Esophagus squamous epithelium (tissue), 5 donors: Measurements from ENCODE around the gene SSC4D. TPM values are rescaled to one million over a fixed set of nuclear protein-coding genes. Genes with fewer than 3 reads are reported as not detected.

Experiments used
- DNase-seq: peaks from one replicate; lab custom pipeline; 2025; lab: John Stamatoyannopoulos, UW
- H3K27ac ChIP-seq, 4 donors: fragments of 200-600 bp; sonication (generic); one replicate each; pipeline ENCODE4 v1.5.1; 2016 to 2019; ENCODE audit warnings: mild to moderate bottlenecking in 1 of 4
- H3K27me3 ChIP-seq, 4 donors: fragments of 200-600 bp; sonication (generic); 1 replicate in 3 of 4; 2 replicates in 1 of 4; pipeline versions ENCODE4 v1.5.1 to v1.6.0; 2017 to 2021; ENCODE audit warnings: antibody characterized with exemption in 1 of 4
- H3K36me3 ChIP-seq, 3 donors: fragments of 200-600 bp; sonication (generic); one replicate each; pipeline ENCODE4 v1.5.1; 2016 to 2019
- H3K4me1 ChIP-seq, 3 donors: fragments of 200-600 bp; sonication (generic); one replicate each; pipeline ENCODE4 v1.5.1; 2017 to 2019
- H3K4me3 ChIP-seq, 4 donors: fragments of 200-600 bp; sonication (generic); 1 replicate in 3 of 4; 2 replicates in 1 of 4; pipeline ENCODE4 v1.5.1; 2016 to 2019; ENCODE audit warnings: mild to moderate bottlenecking in 2 of 4, moderate library complexity in 1 of 4
- H3K9me3 ChIP-seq, 3 donors: fragments of 200-600 bp; sonication (generic); one replicate each; pipeline ENCODE4 v1.5.1; 2016 to 2019
- POLR2A ChIP-seq, 4 donors: fragments of 450-650 bp; IDR thresholded peaks; one replicate each; pipeline ENCODE4 v1.6.1; 2017; ENCODE audit warnings: antibody characterized with exemption in 4 of 4, mild to moderate bottlenecking in 4 of 4, moderate library complexity in 3 of 4
- WGBS, 2 donors: methylation state at CpG; one replicate each; pipeline ENCODE4 v1.1.5; 2018; 5-methylcytosine and 5-hydroxymethylcytosine counted together
- intact Hi-C: fragments of 100-400 bp; cut with DNase I; formaldehyde crosslinking; loops from one replicate; pipeline ENCODE4 v1.15.0; 2022
- total RNA-seq, 4 donors: library from RNA; depleted of rRNA; stranded (reverse); fragments of >200 nt; gene quantifications; one replicate each; pipeline ENCODE4 v1.1.0, GENCODE V29; 2016
- TF ChIP-seq, protein P1 (sequence below), 6 experiments: fragments of 450-650 bp in 4 of 6; fragments of 200-600 bp in 2 of 6; sonication (generic) in 2 of 6; IDR thresholded peaks; one replicate each; pipeline ENCODE4 v1.5.1; 2016 to 2019; ENCODE audit warnings: antibody characterized with exemption in 6 of 6, mild to moderate bottlenecking in 4 of 6, moderate library complexity in 4 of 6
- donor health status: DM: yes; HTN: yes; CAD: no.

Gene SSC4D
- total RNA-seq, 4 donors from 2014 or later, result 0.48 TPM; not detected in 3

DNA sequence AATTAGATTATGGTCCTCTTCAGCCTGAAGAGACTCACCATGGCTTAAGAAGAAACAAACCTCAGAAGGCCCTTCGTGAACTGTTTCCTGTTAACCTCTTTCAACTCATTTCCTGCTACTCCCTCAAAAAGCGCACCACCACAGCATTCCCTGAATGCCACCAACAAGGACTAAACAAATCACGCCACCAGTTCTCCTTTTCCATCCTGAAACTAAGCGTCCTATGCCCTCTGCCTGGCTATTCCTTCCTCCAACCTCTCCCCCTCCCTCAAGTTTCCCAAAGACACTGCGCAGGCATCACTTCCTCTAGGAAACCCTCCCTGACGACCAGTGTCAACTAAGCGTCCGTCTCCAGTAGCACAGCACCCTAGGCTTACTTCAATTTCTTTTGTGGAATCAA is 62.7 kb downstream of the SSC4D start:
- Histone ChIP-seq H3K27ac (peak overlapping the region in 3 of 4 donors; percentile 35 to 54 (median 39)), H3K36me3 (peaks cover 5 to 100% (median 28%) of the 10 kb centered on the region in 3 donors)

DNA sequence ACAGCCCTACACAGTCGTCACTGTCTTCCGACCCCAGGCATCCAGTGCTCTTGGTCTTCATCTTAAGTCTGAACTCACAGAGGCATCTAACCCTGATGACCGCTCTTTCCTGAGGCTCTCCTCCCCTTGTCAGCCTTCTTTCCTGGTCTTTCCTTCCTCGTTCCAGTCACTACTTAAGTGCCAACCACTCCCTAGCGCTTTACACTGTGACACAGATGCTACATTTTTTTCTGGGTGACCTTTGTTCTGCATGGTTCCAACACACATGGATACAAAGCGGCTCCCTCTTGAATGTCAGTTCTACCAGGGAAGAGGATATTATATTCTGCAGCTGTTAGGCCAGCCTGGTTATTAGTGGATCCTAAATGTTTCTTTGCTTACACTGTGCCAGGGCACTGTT is 63.4 kb downstream of the SSC4D start:
- TF ChIP-seq POLR2A (IDR thresholded peaks at IDR 0.05), result no peak
- TF ChIP-seq, protein P1, sequence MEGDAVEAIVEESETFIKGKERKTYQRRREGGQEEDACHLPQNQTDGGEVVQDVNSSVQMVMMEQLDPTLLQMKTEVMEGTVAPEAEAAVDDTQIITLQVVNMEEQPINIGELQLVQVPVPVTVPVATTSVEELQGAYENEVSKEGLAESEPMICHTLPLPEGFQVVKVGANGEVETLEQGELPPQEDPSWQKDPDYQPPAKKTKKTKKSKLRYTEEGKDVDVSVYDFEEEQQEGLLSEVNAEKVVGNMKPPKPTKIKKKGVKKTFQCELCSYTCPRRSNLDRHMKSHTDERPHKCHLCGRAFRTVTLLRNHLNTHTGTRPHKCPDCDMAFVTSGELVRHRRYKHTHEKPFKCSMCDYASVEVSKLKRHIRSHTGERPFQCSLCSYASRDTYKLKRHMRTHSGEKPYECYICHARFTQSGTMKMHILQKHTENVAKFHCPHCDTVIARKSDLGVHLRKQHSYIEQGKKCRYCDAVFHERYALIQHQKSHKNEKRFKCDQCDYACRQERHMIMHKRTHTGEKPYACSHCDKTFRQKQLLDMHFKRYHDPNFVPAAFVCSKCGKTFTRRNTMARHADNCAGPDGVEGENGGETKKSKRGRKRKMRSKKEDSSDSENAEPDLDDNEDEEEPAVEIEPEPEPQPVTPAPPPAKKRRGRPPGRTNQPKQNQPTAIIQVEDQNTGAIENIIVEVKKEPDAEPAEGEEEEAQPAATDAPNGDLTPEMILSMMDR (IDR thresholded peaks at IDR 0.05), result no peak
- no peak for DNase-seq
- Histone ChIP-seq H3K27me3 (no peaks in the 10 kb centered on the region), H3K4me3 (no peak overlapping the region), H3K27ac (peak overlapping the region in 3 of 4 donors; percentile 35 to 54 (median 39)), H3K36me3 (peaks cover 5 to 97% (median 28%) of the 10 kb centered on the region in 3 donors), H3K9me3 (no peaks in the 10 kb centered on the region), H3K4me1 (peaks cover 0 to 57% (median 12%) of the 10 kb centered on the region in 3 donors)
- intact Hi-C loops, result no loop called here
- 88 to 97% methylated on average over 6 of the region's 6 CpGs for WGBS, 2 donors

More for the DNA sequence above, 62.7 kb downstream of the SSC4D start:
- Histone ChIP-seq H3K4me3 (no peak overlapping the region), H3K9me3 (no peaks in the 10 kb centered on the region), H3K4me1 (peaks cover 0 to 55% (median 8%) of the 10 kb centered on the region in 3 donors), H3K27me3 (no peaks in the 10 kb centered on the region)
- 56 to 70% methylated on average over 8 of the region's 8 CpGs for WGBS, 2 donors
- intact Hi-C loops, result no loop called here
- DNase-seq, result no peak
- TF ChIP-seq POLR2A (IDR thresholded peaks at IDR 0.05), result no peak

DNA sequence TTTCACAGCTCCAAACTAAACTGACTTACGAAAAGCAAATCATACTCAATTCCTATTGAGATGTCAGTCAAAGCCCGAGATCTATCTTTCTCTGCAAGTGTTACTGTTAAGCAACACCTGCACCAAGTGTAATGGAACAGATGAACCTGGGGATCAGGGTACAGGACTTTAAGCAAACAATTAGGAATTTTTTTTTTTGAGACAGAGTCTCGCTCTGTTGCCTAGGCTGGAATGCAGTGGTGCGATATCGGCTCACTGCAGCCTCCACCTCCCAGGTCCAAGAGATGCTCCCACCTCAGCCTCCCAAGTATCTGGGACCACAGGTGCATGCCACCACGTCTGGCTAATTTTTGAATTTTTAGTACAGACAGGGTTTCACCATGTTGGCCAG is 65.6 kb downstream of the SSC4D start:
- peaks cover 3 to 66% (median 25%) of the 10 kb centered on the region in 3 donors for H3K4me1 ChIP-seq
- 91 to 94% methylated on average over 6 of the region's 6 CpGs for WGBS, 2 donors
- TF ChIP-seq, protein P1 (IDR thresholded peaks at IDR 0.05), result no peak
- no peak for TF ChIP-seq POLR2A (IDR thresholded peaks at IDR 0.05)
- no peaks in the 10 kb centered on the region for H3K27me3 ChIP-seq
- DNase-seq, result no peak
- no peaks in the 10 kb centered on the region for H3K9me3 ChIP-seq
- H3K4me3 ChIP-seq, result no peak overlapping the region
- intact Hi-C loops, result no loop called here
- no peak overlapping the region for H3K27ac ChIP-seq
- peaks cover 5 to 88% (median 28%) of the 10 kb centered on the region in 3 donors for H3K36me3 ChIP-seq

DNA sequence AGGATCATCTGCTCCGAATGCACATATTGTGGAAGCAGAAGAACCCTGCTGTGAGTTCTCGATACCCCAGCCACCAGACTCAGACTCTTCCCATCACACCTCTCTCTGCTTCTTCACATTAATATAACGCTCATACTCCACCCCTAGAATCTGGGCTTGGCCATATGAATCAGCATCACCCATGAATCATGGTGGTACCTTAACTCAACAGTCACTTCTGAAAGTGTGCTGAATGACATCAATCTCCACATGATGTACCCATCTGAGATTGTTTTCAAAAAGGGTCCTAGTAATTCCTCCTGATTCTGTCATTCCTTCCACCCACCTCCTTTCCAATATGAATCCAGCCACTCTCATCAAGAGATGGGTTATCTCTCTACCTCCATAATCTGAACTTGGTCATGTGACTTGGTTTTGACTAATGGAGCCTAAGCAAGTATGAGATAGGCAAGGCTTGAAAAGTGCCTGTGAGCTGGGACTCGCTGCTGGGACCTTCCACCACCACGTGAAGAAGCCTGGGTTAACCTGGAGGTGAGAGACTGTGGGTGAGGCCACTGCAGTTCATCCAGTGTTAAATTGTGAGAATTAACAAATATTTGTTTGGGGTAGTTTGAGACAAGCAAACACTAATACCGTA is 66.1 kb downstream of the SSC4D start:
- H3K4me1 ChIP-seq, result peaks cover 3 to 66% (median 29%) of the 10 kb centered on the region in 3 donors
- no peaks in the 10 kb centered on the region for H3K27me3 ChIP-seq
- no peak overlapping the region for H3K4me3 ChIP-seq
- 86 to 94% methylated on average over 6 of the region's 6 CpGs for WGBS, 2 donors
- no peak for TF ChIP-seq POLR2A (IDR thresholded peaks at IDR 0.05)
- TF ChIP-seq, protein P1 (IDR thresholded peaks at IDR 0.05), result no peak
- H3K9me3 ChIP-seq, result no peaks in the 10 kb centered on the region
- no peak for DNase-seq
- intact Hi-C loops, result no loop called here
- peaks cover 5 to 83% (median 28%) of the 10 kb centered on the region in 3 donors for H3K36me3 ChIP-seq
- no peak overlapping the region for H3K27ac ChIP-seq

DNA sequence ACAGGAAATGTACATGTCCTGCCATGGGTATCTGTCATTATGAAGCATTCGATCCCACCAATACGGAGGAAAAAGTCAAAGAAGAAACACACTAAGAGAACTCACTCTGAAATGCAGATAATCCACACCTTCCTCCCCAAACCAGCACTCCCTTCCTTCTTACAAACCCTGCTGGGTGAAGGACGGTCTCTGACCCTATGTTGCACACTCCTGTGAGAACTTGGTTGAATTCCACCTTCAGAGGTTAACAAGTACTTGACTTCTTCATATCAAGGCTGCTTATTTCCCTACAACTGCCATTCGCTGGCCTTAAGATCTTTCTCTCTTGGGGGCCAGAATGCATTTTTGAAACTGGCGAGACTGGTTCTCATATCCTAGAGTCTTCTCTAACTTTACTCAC is 67.3 kb downstream of the SSC4D start:
- no peak for TF ChIP-seq POLR2A (IDR thresholded peaks at IDR 0.05)
- TF ChIP-seq, protein P1 (IDR thresholded peaks at IDR 0.05), result no peak

More for the DNA sequence above, 67.3 kb downstream of the SSC4D start:
- WGBS, 2 donors, result 83 to 93% methylated on average over 5 of the region's 5 CpGs
- Histone ChIP-seq H3K27ac (no peak overlapping the region), H3K36me3 (peaks cover 5 to 80% (median 28%) of the 10 kb centered on the region in 3 donors), H3K9me3 (no peaks in the 10 kb centered on the region), H3K4me3 (no peak overlapping the region), H3K4me1 (peaks cover 3 to 70% (median 30%) of the 10 kb centered on the region in 3 donors), H3K27me3 (no peaks in the 10 kb centered on the region)
- intact Hi-C loops, result no loop called here
- DNase-seq, result no peak
